ENCODE results near the gene YJU2. TPM values are rescaled to one million over a fixed set of nuclear protein-coding genes. Genes with fewer than 3 reads are reported as not detected.
A peak's percentile ranks its signal among the peaks of the same experiment; 100 is the strongest.
"Not testable (repeated sequence)": the region's sequence is repeated elsewhere in the genome, so short reads cannot be mapped to it uniquely, and the experiment has no call there.

The YJU2 gene
- total RNA-seq, 1 donor from 2014 or later, result 7.8 TPM

- DNase-seq (no peak), ATAC-seq (ENCODE audit: poor library complexity) (no peak)
- intact Hi-C loops (cut with DNase I), result loop anchor here (10.0 kb wide), 1 partner anchor 144 kb away; the partner anchor contains the start of genes CHAF1A and SH3GL1
Observed at GRCh38 chr19:4260613-4261191, 13.8 kb downstream of the YJU2 start.

- intact Hi-C loops (cut with DNase I), result loop anchor here (10.0 kb wide), 1 partner anchor 140 kb away; the partner anchor contains the start of genes CHAF1A and SH3GL1
- DNase-seq (no peak), ATAC-seq (ENCODE audit: poor library complexity) (no peak)
Observed at GRCh38 chr19:4264812-4265211, 17.9 kb downstream of the YJU2 start.

GRCh38 chr19:4266253-4267000 lies 19.5 kb downstream of the YJU2 start:
- intact Hi-C loops (cut with DNase I), result loop anchor here (10.0 kb wide), 1 partner anchor 138 kb away; the partner anchor contains the start of genes CHAF1A and SH3GL1
- DNase-seq (no peak), ATAC-seq (ENCODE audit: poor library complexity) (no peak)

GRCh38 chr19:4267101-4267900 lies 20.4 kb downstream of the YJU2 start:
- DNase-seq (peak; percentile 72), ATAC-seq (ENCODE audit: poor library complexity) (peak; percentile 80)
- intact Hi-C loops (cut with DNase I), result loop anchor here (10.0 kb wide), 1 partner anchor 138 kb away; the partner anchor contains the start of genes CHAF1A and SH3GL1

GRCh38 chr19:4267901-4268815 lies 21.3 kb downstream of the YJU2 start:
- intact Hi-C loops (cut with DNase I), result loop anchor here (10.0 kb wide), 1 partner anchor 137 kb away; the partner anchor contains the start of genes CHAF1A and SH3GL1
- ATAC-seq (ENCODE audit: poor library complexity), result no peak
- DNase-seq, result no peak

- ATAC-seq (ENCODE audit: poor library complexity) (no peak), DNase-seq (no peak)
- intact Hi-C loops (cut with DNase I), result loop anchor here (10.0 kb wide), 1 partner anchor 136 kb away; the partner anchor contains the start of genes CHAF1A and SH3GL1
Observed at GRCh38 chr19:4268816-4269430, 22.0 kb downstream of the YJU2 start.

- ATAC-seq (ENCODE audit: poor library complexity), result no peak
- DNase-seq, result no peak
- intact Hi-C loops (cut with DNase I), result no loop called here
Observed at GRCh38 chr19:4272894-4273293, 26.0 kb downstream of the YJU2 start.

GRCh38 chr19:4274321-4274686 lies 27.4 kb downstream of the YJU2 start:
- DNase-seq; ATAC-seq (ENCODE audit: poor library complexity); intact Hi-C loops (cut with DNase I): not testable (repeated sequence)

GRCh38 chr19:4277191-4277696 lies 30.4 kb downstream of the YJU2 start:
- intact Hi-C loops (cut with DNase I), result no loop called here
- DNase-seq, result no peak
- ATAC-seq (ENCODE audit: poor library complexity), result no peak

GRCh38 chr19:4278010-4278409 lies 31.1 kb downstream of the YJU2 start:
- no peak for ATAC-seq (ENCODE audit: poor library complexity)
- DNase-seq, result no peak
- intact Hi-C loops (cut with DNase I), result no loop called here

- no peak for DNase-seq
- no peak for ATAC-seq (ENCODE audit: poor library complexity)
- intact Hi-C loops (cut with DNase I), result no loop called here
Observed at GRCh38 chr19:4278419-4279266, 31.8 kb downstream of the YJU2 start, which contains the start of gene SHD. SHD (plus strand) TSS chr19:4279266; CDS start chr19:4280064, 798 bp downstream.

- intact Hi-C loops (cut with DNase I), result no loop called here
- no peak for ATAC-seq (ENCODE audit: poor library complexity)
- DNase-seq, result no peak
Observed at GRCh38 chr19:4279267-4279529, 32.3 kb downstream of the YJU2 start.

GRCh38 chr19:4279530-4280422 lies 32.9 kb downstream of the YJU2 start:
- DNase-seq, result no peak
- intact Hi-C loops (cut with DNase I), result no loop called here
- no peak for ATAC-seq (ENCODE audit: poor library complexity)

GRCh38 chr19:4284176-4284958 lies 37.5 kb downstream of the YJU2 start:
- ATAC-seq (ENCODE audit: poor library complexity), result no peak
- intact Hi-C loops (cut with DNase I), result no loop called here
- DNase-seq, result no peak

GRCh38 chr19:4284974-4285373 lies 38.1 kb downstream of the YJU2 start:
- DNase-seq, result no peak
- no peak for ATAC-seq (ENCODE audit: poor library complexity)
- intact Hi-C loops (cut with DNase I), result no loop called here
